ENCODE results near the gene ACP7. TPM values are rescaled to one million over a fixed set of nuclear protein-coding genes. Genes with fewer than 3 reads are reported as not detected.

ACP7 gene
- total and polyA plus RNA-seq, 2 experiments from 2014 or later, result 0.27 to 0.45 TPM

DNA sequence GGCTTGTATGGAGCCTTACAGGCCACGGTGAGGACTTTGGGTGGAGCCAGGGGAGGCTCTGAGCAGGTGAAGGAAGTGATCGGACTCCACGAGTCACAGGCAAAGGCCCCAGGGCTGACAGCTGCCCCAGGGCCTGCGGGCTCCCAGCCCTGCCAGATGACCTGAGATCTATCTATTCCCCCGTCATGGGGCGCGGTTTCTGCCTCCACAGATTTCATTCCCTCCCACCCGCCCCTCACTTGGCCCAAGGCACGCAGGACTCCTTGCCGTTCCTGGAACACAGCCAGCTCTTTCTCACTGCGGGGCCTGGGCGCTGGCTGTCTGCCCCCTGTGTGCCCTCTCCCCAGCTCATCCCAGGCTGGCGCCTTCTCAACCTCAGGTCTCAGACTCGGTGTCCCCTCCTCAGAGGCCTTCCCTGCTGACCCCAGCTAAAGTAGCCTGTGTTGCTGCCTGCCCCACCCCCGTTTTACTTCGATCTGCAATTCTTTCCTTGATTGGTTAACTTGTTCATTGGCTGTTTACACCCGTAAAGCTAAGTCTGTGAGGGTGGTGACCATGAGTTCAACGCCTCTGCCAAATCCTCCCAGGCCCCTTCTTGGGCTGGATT is 27.5 kb downstream of the ACP7 start (continued):
- TF ChIP-seq, protein P1, sequence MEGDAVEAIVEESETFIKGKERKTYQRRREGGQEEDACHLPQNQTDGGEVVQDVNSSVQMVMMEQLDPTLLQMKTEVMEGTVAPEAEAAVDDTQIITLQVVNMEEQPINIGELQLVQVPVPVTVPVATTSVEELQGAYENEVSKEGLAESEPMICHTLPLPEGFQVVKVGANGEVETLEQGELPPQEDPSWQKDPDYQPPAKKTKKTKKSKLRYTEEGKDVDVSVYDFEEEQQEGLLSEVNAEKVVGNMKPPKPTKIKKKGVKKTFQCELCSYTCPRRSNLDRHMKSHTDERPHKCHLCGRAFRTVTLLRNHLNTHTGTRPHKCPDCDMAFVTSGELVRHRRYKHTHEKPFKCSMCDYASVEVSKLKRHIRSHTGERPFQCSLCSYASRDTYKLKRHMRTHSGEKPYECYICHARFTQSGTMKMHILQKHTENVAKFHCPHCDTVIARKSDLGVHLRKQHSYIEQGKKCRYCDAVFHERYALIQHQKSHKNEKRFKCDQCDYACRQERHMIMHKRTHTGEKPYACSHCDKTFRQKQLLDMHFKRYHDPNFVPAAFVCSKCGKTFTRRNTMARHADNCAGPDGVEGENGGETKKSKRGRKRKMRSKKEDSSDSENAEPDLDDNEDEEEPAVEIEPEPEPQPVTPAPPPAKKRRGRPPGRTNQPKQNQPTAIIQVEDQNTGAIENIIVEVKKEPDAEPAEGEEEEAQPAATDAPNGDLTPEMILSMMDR (conservative IDR thresholded peaks at IDR 0.05; ENCODE audit: low read depth in 2 of 2), result no peak
- TF ChIP-seq ZNF114 (CRISPR knock-in tag; IDR thresholded peaks at IDR 0.05) (no peak), JUNB (IDR thresholded peaks at IDR 0.05; ENCODE audit: unreplicated experiment) (no peak), NANOG (IDR thresholded peaks at IDR 0.05; ENCODE audit: borderline replicate concordance) (no peak), EZH2 (IDR thresholded peaks at IDR 0.05; ENCODE audit: low read depth, unreplicated experiment) (no peak)

DNA sequence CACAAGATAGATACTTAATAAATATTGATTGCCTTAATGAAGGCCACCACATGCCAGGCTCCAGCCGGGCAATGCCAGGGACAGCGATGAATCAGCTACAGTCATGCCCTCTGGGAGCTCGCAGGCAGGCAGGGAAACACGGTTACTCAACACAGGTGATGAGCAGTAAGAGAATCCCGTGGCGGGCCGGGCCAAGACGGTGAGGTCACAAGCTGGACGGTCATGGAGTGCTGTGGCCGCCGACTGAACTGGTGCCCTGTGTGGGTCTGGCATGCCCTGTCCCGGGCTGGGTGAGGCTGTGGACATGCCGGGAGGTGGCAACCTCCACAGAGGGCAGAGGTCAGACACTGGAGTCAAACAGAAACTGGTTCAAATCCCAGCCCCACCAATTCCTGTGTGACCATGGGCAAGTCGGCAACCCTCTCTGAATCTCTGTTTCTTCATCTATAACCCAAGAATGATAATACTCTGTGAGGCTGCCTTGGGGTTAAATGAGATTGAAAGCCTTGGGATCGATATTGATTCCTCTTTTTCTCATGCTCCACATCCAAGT is 28.2 kb downstream of the ACP7 start:
- Histone ChIP-seq H3K4me3 (no peak overlapping the region), H4K20me1 (replicated peaks; ENCODE audit: insufficient read depth) (no peaks in the 10 kb centered on the region), H3K27ac (ENCODE audit: low read depth) (no peak overlapping the region), H2AFZ (peak overlapping the region; percentile 83; the same call in 1 of the 2 replicates), H3K4me1 (ENCODE audit: insufficient read depth) (no peaks in the 10 kb centered on the region), H3F3A (replicated peaks; ENCODE audit: low read depth) (no peaks in the 10 kb centered on the region), H3K9me2 (ENCODE audit: insufficient read depth) (no peaks in the 10 kb centered on the region), H3K36me3 (ENCODE audit: insufficient read depth) (no peaks in the 10 kb centered on the region), H3K4me2 (no peak overlapping the region), H3K27me3 (ENCODE audit: insufficient read depth) (no peaks in the 10 kb centered on the region), H3K79me2 (replicated peaks; ENCODE audit: insufficient read depth) (no peaks in the 10 kb centered on the region)
- Mint-ChIP-seq H3K4me1 (peaks cover 5% of the 10 kb centered on the region), H3K27ac (no peak overlapping the region), H3K27me3 (ENCODE audit: insufficient read depth, low read depth, poor library complexity) (peaks cover 14% of the 10 kb centered on the region), H3K9me3 (no peaks in the 10 kb centered on the region), H3K36me3 (ENCODE audit: low read depth) (no peaks in the 10 kb centered on the region), H3K4me3 (no peak overlapping the region)
- DNase-seq (ENCODE audit: low spot score) (no peak), ATAC-seq (no peak)
- TF ChIP-seq POLR2AphosphoS5 (IDR thresholded peaks at IDR 0.05; ENCODE audit: low read depth) (no peak), JUNB (IDR thresholded peaks at IDR 0.05; ENCODE audit: unreplicated experiment) (no peak), EZH2phosphoT487 (IDR thresholded peaks at IDR 0.05; ENCODE audit: unreplicated experiment) (no peak), EZH2 (IDR thresholded peaks at IDR 0.05; ENCODE audit: low read depth, unreplicated experiment) (no peak), ZNF331 (CRISPR knock-in tag; IDR thresholded peaks at IDR 0.05; ENCODE audit: low read depth) (no peak), STAT1 (IDR thresholded peaks at IDR 0.05; ENCODE audit: unreplicated experiment) (no peak), NANOG (IDR thresholded peaks at IDR 0.05; ENCODE audit: borderline replicate concordance) (no peak), CREB1 (CRISPR knock-in tag; IDR thresholded peaks at IDR 0.05; ENCODE audit: low read depth) (no peak)
- TF ChIP-seq, protein P1 (conservative IDR thresholded peaks at IDR 0.05; ENCODE audit: low read depth in 2 of 2), result no peak
- TF ChIP-seq, protein P2, sequence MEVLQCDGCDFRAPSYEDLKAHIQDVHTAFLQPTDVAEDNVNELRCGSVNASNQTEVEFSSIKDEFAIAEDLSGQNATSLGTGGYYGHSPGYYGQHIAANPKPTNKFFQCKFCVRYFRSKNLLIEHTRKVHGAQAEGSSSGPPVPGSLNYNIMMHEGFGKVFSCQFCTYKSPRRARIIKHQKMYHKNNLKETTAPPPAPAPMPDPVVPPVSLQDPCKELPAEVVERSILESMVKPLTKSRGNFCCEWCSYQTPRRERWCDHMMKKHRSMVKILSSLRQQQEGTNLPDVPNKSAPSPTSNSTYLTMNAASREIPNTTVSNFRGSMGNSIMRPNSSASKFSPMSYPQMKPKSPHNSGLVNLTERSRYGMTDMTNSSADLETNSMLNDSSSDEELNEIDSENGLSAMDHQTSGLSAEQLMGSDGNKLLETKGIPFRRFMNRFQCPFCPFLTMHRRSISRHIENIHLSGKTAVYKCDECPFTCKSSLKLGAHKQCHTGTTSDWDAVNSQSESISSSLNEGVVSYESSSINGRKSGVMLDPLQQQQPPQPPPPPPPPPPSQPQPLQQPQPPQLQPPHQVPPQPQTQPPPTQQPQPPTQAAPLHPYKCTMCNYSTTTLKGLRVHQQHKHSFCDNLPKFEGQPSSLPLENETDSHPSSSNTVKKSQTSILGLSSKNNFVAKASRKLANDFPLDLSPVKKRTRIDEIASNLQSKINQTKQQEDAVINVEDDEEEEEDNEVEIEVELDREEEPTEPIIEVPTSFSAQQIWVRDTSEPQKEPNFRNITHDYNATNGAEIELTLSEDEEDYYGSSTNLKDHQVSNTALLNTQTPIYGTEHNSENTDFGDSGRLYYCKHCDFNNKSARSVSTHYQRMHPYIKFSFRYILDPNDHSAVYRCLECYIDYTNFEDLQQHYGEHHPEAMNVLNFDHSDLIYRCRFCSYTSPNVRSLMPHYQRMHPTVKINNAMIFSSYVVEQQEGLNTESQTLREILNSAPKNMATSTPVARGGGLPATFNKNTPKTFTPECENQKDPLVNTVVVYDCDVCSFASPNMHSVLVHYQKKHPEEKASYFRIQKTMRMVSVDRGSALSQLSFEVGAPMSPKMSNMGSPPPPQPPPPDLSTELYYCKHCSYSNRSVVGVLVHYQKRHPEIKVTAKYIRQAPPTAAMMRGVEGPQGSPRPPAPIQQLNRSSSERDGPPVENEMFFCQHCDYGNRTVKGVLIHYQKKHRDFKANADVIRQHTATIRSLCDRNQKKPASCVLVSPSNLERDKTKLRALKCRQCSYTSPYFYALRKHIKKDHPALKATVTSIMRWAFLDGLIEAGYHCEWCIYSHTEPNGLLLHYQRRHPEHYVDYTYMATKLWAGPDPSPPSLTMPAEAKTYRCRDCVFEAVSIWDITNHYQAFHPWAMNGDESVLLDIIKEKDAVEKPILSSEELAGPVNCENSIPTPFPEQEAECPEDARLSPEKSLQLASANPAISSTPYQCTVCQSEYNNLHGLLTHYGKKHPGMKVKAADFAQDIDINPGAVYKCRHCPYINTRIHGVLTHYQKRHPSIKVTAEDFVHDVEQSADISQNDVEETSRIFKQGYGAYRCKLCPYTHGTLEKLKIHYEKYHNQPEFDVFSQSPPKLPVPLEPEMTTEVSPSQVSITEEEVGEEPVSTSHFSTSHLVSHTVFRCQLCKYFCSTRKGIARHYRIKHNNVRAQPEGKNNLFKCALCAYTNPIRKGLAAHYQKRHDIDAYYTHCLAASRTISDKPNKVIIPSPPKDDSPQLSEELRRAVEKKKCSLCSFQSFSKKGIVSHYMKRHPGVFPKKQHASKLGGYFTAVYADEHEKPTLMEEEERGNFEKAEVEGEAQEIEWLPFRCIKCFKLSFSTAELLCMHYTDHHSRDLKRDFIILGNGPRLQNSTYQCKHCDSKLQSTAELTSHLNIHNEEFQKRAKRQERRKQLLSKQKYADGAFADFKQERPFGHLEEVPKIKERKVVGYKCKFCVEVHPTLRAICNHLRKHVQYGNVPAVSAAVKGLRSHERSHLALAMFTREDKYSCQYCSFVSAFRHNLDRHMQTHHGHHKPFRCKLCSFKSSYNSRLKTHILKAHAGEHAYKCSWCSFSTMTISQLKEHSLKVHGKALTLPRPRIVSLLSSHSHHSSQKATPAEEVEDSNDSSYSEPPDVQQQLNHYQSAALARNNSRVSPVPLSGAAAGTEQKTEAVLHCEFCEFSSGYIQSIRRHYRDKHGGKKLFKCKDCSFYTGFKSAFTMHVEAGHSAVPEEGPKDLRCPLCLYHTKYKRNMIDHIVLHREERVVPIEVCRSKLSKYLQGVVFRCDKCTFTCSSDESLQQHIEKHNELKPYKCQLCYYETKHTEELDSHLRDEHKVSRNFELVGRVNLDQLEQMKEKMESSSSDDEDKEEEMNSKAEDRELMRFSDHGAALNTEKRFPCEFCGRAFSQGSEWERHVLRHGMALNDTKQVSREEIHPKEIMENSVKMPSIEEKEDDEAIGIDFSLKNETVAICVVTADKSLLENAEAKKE (CRISPR knock-in tag; IDR thresholded peaks at IDR 0.05), result no peak
